ENCODE data around the gene ARHGAP30. TPM values are rescaled to one million over a fixed set of nuclear protein-coding genes. Genes with fewer than 3 reads are reported as not detected.

The ARHGAP30 gene
- total RNA-seq, 1 experiment from 2014 or later, result 0.36 TPM

- no peaks in the 10 kb centered on the region for H3K9me3 ChIP-seq (ENCODE audit: control insufficient read depth, insufficient read depth, low read depth, low read length)
- no TSS peak for BruUV-seq (replicated peaks)
- intact Hi-C loops (cut with micrococcal nuclease; ENCODE audit: unreplicated experiment) (no loop called here), in situ Hi-C loops (cut with HindIII; ENCODE audit: low pct_unique_long_range_greater_than_20kb, low sequenced_read_pairs) (no loop called here)
- no peak for TF ChIP-seq REST (IDR thresholded peaks at IDR 0.05; ENCODE audit: insufficient read depth in 1 of 2, low read depth in 2 of 2, low read length in 1 of 2)
- TF ChIP-seq TCF7L2 (IDR thresholded peaks at IDR 0.05; ENCODE audit: low read depth, low read length), result no peak
- TF ChIP-seq SIN3A (IDR thresholded peaks at IDR 0.05; ENCODE audit: borderline replicate concordance, insufficient read depth, low read depth, low read length), result no peak
- no peak for TF ChIP-seq POLR2AphosphoS5 (IDR thresholded peaks at IDR 0.05; ENCODE audit: low read depth, low read length)
- no peak for TF ChIP-seq CTCF (IDR thresholded peaks at IDR 0.05)
- DNase-seq (ENCODE audit: low read depth, low spot score) (no peak), ATAC-seq (peak; percentile 88)
- peak overlapping the region; percentile 81 for H3K27ac ChIP-seq (ENCODE audit: low read length)
- H3K36me3 ChIP-seq (ENCODE audit: control insufficient read depth, insufficient read depth, low read length), result no peaks in the 10 kb centered on the region
- POLR2A ChIA-PET, result no interaction called here
- CTCF ChIA-PET, result interaction anchor here (1.1 kb wide), 1 partner anchor 16 kb away, joined by 3 read pairs; no protein-coding TSS in a partner anchor
- no peaks in the 10 kb centered on the region for H3K27me3 ChIP-seq (ENCODE audit: control insufficient read depth, insufficient read depth, low read length)
- H3K4me3 ChIP-seq (ENCODE audit: low read depth in 2 of 2, low read length in 2 of 2), result peak overlapping the region; percentile 20 to 43
- peaks cover 21% of the 10 kb centered on the region for H3K4me1 ChIP-seq (ENCODE audit: control insufficient read depth, insufficient read depth, low read length)
Observed at GRCh38 chr1:161013488-161014230, 56.0 kb downstream of the ARHGAP30 start.

- H3K4me3 ChIP-seq (ENCODE audit: low read depth in 2 of 2, low read length in 2 of 2), result peak overlapping the region in 1 of 2 experiments; percentile 43; a peak in 3 of 4 replicates
- TF ChIP-seq POLR2AphosphoS5 (IDR thresholded peaks at IDR 0.05; ENCODE audit: low read depth, low read length) (no peak), TCF7L2 (IDR thresholded peaks at IDR 0.05; ENCODE audit: low read depth, low read length) (no peak), SIN3A (IDR thresholded peaks at IDR 0.05; ENCODE audit: borderline replicate concordance, insufficient read depth, low read depth, low read length) (no peak)
- H3K4me1 ChIP-seq (ENCODE audit: control insufficient read depth, insufficient read depth, low read length), result peaks cover 16% of the 10 kb centered on the region
- peak overlapping the region; percentile 81 for H3K27ac ChIP-seq (ENCODE audit: low read length)
- DNase-seq (ENCODE audit: low read depth, low spot score) (no peak), ATAC-seq (peak; percentile 40)
- POLR2A ChIA-PET, result no interaction called here
- no TSS peak for BruUV-seq (replicated peaks)
- H3K36me3 ChIP-seq (ENCODE audit: control insufficient read depth, insufficient read depth, low read length), result no peaks in the 10 kb centered on the region
- CTCF ChIA-PET, result interaction anchor here (1.1 kb wide), 1 partner anchor 16 kb away, joined by 3 read pairs; no protein-coding TSS in a partner anchor
- intact Hi-C loops (cut with micrococcal nuclease; ENCODE audit: unreplicated experiment), result no loop called here
- no peaks in the 10 kb centered on the region for H3K9me3 ChIP-seq (ENCODE audit: control insufficient read depth, insufficient read depth, low read depth, low read length)
- in situ Hi-C loops (cut with HindIII; ENCODE audit: low pct_unique_long_range_greater_than_20kb, low sequenced_read_pairs), result no loop called here
- H3K27me3 ChIP-seq (ENCODE audit: control insufficient read depth, insufficient read depth, low read length), result no peaks in the 10 kb centered on the region
Observed at GRCh38 chr1:161013131-161013487, 56.6 kb downstream of the ARHGAP30 start.

- Histone ChIP-seq H3K36me3 (ENCODE audit: control insufficient read depth, insufficient read depth, low read length) (no peaks in the 10 kb centered on the region), H3K27ac (ENCODE audit: low read length) (no peak overlapping the region), H3K4me1 (ENCODE audit: control insufficient read depth, insufficient read depth, low read length) (peaks cover 11% of the 10 kb centered on the region), H3K4me3 (ENCODE audit: low read depth in 2 of 2, low read length in 2 of 2) (no peak overlapping the region), H3K27me3 (ENCODE audit: control insufficient read depth, insufficient read depth, low read length) (no peaks in the 10 kb centered on the region), H3K9me3 (ENCODE audit: control insufficient read depth, insufficient read depth, low read depth, low read length) (no peaks in the 10 kb centered on the region)
- BruUV-seq (replicated peaks), result no TSS peak
- intact Hi-C loops (cut with micrococcal nuclease; ENCODE audit: unreplicated experiment), result no loop called here
- ATAC-seq (no peak), DNase-seq (ENCODE audit: low read depth, low spot score) (no peak)
- ChIA-PET CTCF (no interaction called here), POLR2A (no interaction called here)
- no peak for TF ChIP-seq TCF7L2 (IDR thresholded peaks at IDR 0.05; ENCODE audit: low read depth, low read length)
- TF ChIP-seq POLR2AphosphoS5 (IDR thresholded peaks at IDR 0.05; ENCODE audit: low read depth, low read length), result no peak
- no peak for TF ChIP-seq SIN3A (IDR thresholded peaks at IDR 0.05; ENCODE audit: borderline replicate concordance, insufficient read depth, low read depth, low read length)
- no peak for TF ChIP-seq REST (IDR thresholded peaks at IDR 0.05; ENCODE audit: insufficient read depth in 1 of 2, low read depth in 2 of 2, low read length in 1 of 2)
- TF ChIP-seq CTCF (IDR thresholded peaks at IDR 0.05), result no peak
- in situ Hi-C loops (cut with HindIII; ENCODE audit: low pct_unique_long_range_greater_than_20kb, low sequenced_read_pairs), result no loop called here
Observed at GRCh38 chr1:161012420-161012819, 57.3 kb downstream of the ARHGAP30 start.

Measured in Panc1 (cell line).